Measurements from ENCODE around the gene GLRX5.

GLRX5 gene

GRCh38 chr14:95518045-95518751 lies 16.7 kb upstream of the GLRX5 start:
- DNase-seq: no peak

GRCh38 chr14:95519699-95520098 lies 15.2 kb upstream of the GLRX5 start:
- DNase-seq: peak; percentile 81

- DNase-seq: no peak
Observed at GRCh38 chr14:95520346-95520745, 14.5 kb upstream of the GLRX5 start.

GRCh38 chr14:95521001-95521400 lies 13.8 kb upstream of the GLRX5 start:
- DNase-seq: no peak

- no peak for DNase-seq
Observed at GRCh38 chr14:95522116-95522515, 12.7 kb upstream of the GLRX5 start.

- DNase-seq: no peak
Observed at GRCh38 chr14:95522556-95522955, 12.3 kb upstream of the GLRX5 start.

GRCh38 chr14:95523051-95523814 lies 11.6 kb upstream of the GLRX5 start:
- peak; percentile 79 for DNase-seq

- DNase-seq: no peak
Observed at GRCh38 chr14:95523815-95524448, 10.9 kb upstream of the GLRX5 start.

GRCh38 chr14:95524706-95525512 lies 9.9 kb upstream of the GLRX5 start:
- DNase-seq: no peak

- no peak for DNase-seq
Observed at GRCh38 chr14:95525999-95526398, 8.9 kb upstream of the GLRX5 start.

GRCh38 chr14:95526483-95527386 lies 8.1 kb upstream of the GLRX5 start:
- DNase-seq: no peak

GRCh38 chr14:95527387-95528002 lies 7.4 kb upstream of the GLRX5 start:
- DNase-seq: peak; percentile 44

- no peak for DNase-seq
Observed at GRCh38 chr14:95529216-95529615, 5.6 kb upstream of the GLRX5 start.

GRCh38 chr14:95530473-95531276 lies 4.2 kb upstream of the GLRX5 start:
- DNase-seq: no peak

GRCh38 chr14:95531473-95531872 lies 3.4 kb upstream of the GLRX5 start:
- no peak for DNase-seq

- DNase-seq: no peak
Observed at GRCh38 chr14:95531969-95532368, 2.9 kb upstream of the GLRX5 start.

GRCh38 chr14:95533391-95533821 lies 1.4 kb upstream of the GLRX5 start:
- no peak for DNase-seq

- no peak for DNase-seq
Observed at GRCh38 chr14:95533822-95534221, 1.0 kb upstream of the GLRX5 start.

- no peak for DNase-seq
Observed at GRCh38 chr14:95535226-95536021, 574 bp downstream of the GLRX5 start.

Measured in stimulated activated CD4-positive, alpha-beta T cell treated with anti-CD3 and anti-CD28 coated beads, Interleukin-1b, Interleukin-23, amount 100 ng/mL, for 48 hours (primary cell).